ENCODE data around the gene C1orf21. TPM values are rescaled to one million over a fixed set of nuclear protein-coding genes. Genes with fewer than 3 reads are reported as not detected.

The C1orf21 gene
- total RNA-seq, 4 donors from 2014 or later = 106 to 206 (median 154) TPM

GRCh38 chr1:184614667-184615066 is 227.8 kb downstream of the C1orf21 start:
- TF ChIP-seq CTCF (IDR thresholded peaks at IDR 0.05 in 4 of 5, conservative IDR thresholded peaks at IDR 0.05 in 1 of 5) (no peak), POLR2A (IDR thresholded peaks at IDR 0.05) (no peak)
- Histone ChIP-seq H3K4me3 (no peak overlapping the region), H3K9me3 (no peaks in the 10 kb centered on the region), H3K27me3 (no peaks in the 10 kb centered on the region), H3K4me1 (peaks cover 22 to 40% of the 10 kb centered on the region in 2 donors), H3K36me3 (peaks cover 0 to 6% of the 10 kb centered on the region in 2 donors), H3K27ac (peak overlapping the region; percentile 30 to 97 (median 68))
- DNase-seq (no peak), ATAC-seq (no peak)
- in situ Hi-C loops (cut with MboI; ENCODE audit: low sequenced_read_pairs in 4 of 4) (no loop called here), intact Hi-C loops (cut with DNase I; ENCODE audit: low total_unique reads) (no loop called here)

GRCh38 chr1:184615301-184615700 is 228.5 kb downstream of the C1orf21 start:
- peaks cover 0 to 10% of the 10 kb centered on the region in 2 donors for H3K36me3 ChIP-seq
- TF ChIP-seq CTCF (IDR thresholded peaks at IDR 0.05 in 4 of 5, conservative IDR thresholded peaks at IDR 0.05 in 1 of 5) (no peak), POLR2A (IDR thresholded peaks at IDR 0.05) (no peak)
- H3K27ac ChIP-seq = peak overlapping the region; percentile 30 to 97 (median 68)
- no peak for DNase-seq
- peaks cover 29 to 46% of the 10 kb centered on the region in 2 donors for H3K4me1 ChIP-seq
- no peak for ATAC-seq
- no peaks in the 10 kb centered on the region for H3K27me3 ChIP-seq
- intact Hi-C loops (cut with DNase I; ENCODE audit: low total_unique reads) (no loop called here), in situ Hi-C loops (cut with MboI; ENCODE audit: low sequenced_read_pairs in 4 of 4) (no loop called here)
- no peak overlapping the region for H3K4me3 ChIP-seq
- no peaks in the 10 kb centered on the region for H3K9me3 ChIP-seq

GRCh38 chr1:184616504-184616903 is 229.7 kb downstream of the C1orf21 start:
- Histone ChIP-seq H3K9me3 (no peaks in the 10 kb centered on the region), H3K27ac (peak overlapping the region; percentile 87 to 97 (median 88)), H3K36me3 (peaks cover 0 to 10% of the 10 kb centered on the region in 2 donors), H3K4me1 (peaks cover 41 to 52% of the 10 kb centered on the region in 2 donors), H3K27me3 (no peaks in the 10 kb centered on the region), H3K4me3 (no peak overlapping the region)
- DNase-seq (no peak), ATAC-seq (no peak)
- TF ChIP-seq POLR2A (IDR thresholded peaks at IDR 0.05) (no peak), CTCF (IDR thresholded peaks at IDR 0.05 in 4 of 5, conservative IDR thresholded peaks at IDR 0.05 in 1 of 5) (no peak)
- intact Hi-C loops (cut with DNase I; ENCODE audit: low total_unique reads) = no loop called here
- in situ Hi-C loops (cut with MboI; ENCODE audit: low sequenced_read_pairs in 4 of 4) = no loop called here

- intact Hi-C loops (cut with DNase I; ENCODE audit: low total_unique reads) = no loop called here
- ATAC-seq (peak; percentile 20 to 22), DNase-seq (peak in 1 of 2 donors; percentile 70)
- no peak for TF ChIP-seq POLR2A (IDR thresholded peaks at IDR 0.05)
- no peak for TF ChIP-seq CTCF (IDR thresholded peaks at IDR 0.05 in 4 of 5, conservative IDR thresholded peaks at IDR 0.05 in 1 of 5)
- in situ Hi-C loops (cut with MboI; ENCODE audit: low sequenced_read_pairs in 4 of 4) = no loop called here
- Histone ChIP-seq H3K4me3 (no peak overlapping the region), H3K27me3 (no peaks in the 10 kb centered on the region), H3K27ac (peak overlapping the region; percentile 87 to 97 (median 88)), H3K36me3 (peaks cover 0 to 10% of the 10 kb centered on the region in 2 donors), H3K9me3 (no peaks in the 10 kb centered on the region), H3K4me1 (peaks cover 51 to 54% of the 10 kb centered on the region in 2 donors)
Measured at GRCh38 chr1:184617433-184618029, 230.7 kb downstream of the C1orf21 start.

Data from gastrocnemius medialis (tissue), 4 donors.